ENCODE data around the gene CETN3.

CETN3 gene

GRCh38 chr5:90367879-90368278, 41.7 kb downstream of the CETN3 start:
- no peak overlapping the region for H3K27ac ChIP-seq
- H3K9me3 ChIP-seq (replicated peaks in 1 of 11): peaks cover 23 to 30% (median 25%) of the 10 kb centered on the region in 11 experiments
- TF ChIP-seq Cebpa-rat (IDR thresholded peaks at IDR 0.05): no peak
- H3K27me3 ChIP-seq: no peaks in the 10 kb centered on the region
- H3K36me3 ChIP-seq: no peaks in the 10 kb centered on the region; a peak in 1 of 22 replicates
- no peaks in the 10 kb centered on the region for H4K20me1 ChIP-seq
- H3K4me2 ChIP-seq: no peak overlapping the region
- H3K4me1 ChIP-seq: no peaks in the 10 kb centered on the region
- no peak overlapping the region for H3K4me3 ChIP-seq
- H3K9ac ChIP-seq: no peak overlapping the region

GRCh38 chr5:90366948-90367347, 42.6 kb downstream of the CETN3 start:
- Histone ChIP-seq H3K27ac (no peak overlapping the region), H3K4me3 (no peak overlapping the region), H3K9ac (no peak overlapping the region), H3K27me3 (no peaks in the 10 kb centered on the region), H4K20me1 (no peaks in the 10 kb centered on the region), H3K9me3 (replicated peaks in 1 of 11) (peaks cover 18 to 26% (median 20%) of the 10 kb centered on the region in 11 experiments), H3K4me1 (no peaks in the 10 kb centered on the region), H3K36me3 (no peaks in the 10 kb centered on the region; a peak in 1 of 22 replicates), H3K4me2 (no peak overlapping the region)
- no peak for TF ChIP-seq Cebpa-rat (IDR thresholded peaks at IDR 0.05)

- no peak overlapping the region for H3K4me2 ChIP-seq
- no peak overlapping the region for H3K27ac ChIP-seq
- H3K27me3 ChIP-seq: no peaks in the 10 kb centered on the region
- no peak overlapping the region for H3K9ac ChIP-seq
- TF ChIP-seq Cebpa-rat (IDR thresholded peaks at IDR 0.05): no peak
- no peaks in the 10 kb centered on the region for H4K20me1 ChIP-seq
- no peaks in the 10 kb centered on the region for H3K36me3 ChIP-seq
- no peak overlapping the region for H3K4me3 ChIP-seq
- H3K9me3 ChIP-seq (replicated peaks in 1 of 11): peaks cover 2 to 10% (median 4%) of the 10 kb centered on the region in 11 experiments; a peak in 18 of 22 replicates
- no peaks in the 10 kb centered on the region for H3K4me1 ChIP-seq
These were observed 44.2 kb downstream of the CETN3 start for GRCh38 chr5:90365328-90365727.

GRCh38 chr5:90359073-90359920, 50.3 kb downstream of the CETN3 start:
- no peaks in the 10 kb centered on the region for H3K4me1 ChIP-seq
- H3K36me3 ChIP-seq: no peaks in the 10 kb centered on the region
- no peak for TF ChIP-seq Cebpa-rat (IDR thresholded peaks at IDR 0.05)
- no peak overlapping the region for H3K9ac ChIP-seq
- no peak overlapping the region for H3K27ac ChIP-seq
- H3K4me3 ChIP-seq: no peak overlapping the region
- peaks cover 0 to 4% (median 0%) of the 10 kb centered on the region in 11 experiments; a peak in 2 of 22 replicates for H3K9me3 ChIP-seq (replicated peaks in 1 of 11)
- H3K4me2 ChIP-seq: no peak overlapping the region
- no peaks in the 10 kb centered on the region for H4K20me1 ChIP-seq
- no peaks in the 10 kb centered on the region for H3K27me3 ChIP-seq

- H3K4me1 ChIP-seq: no peaks in the 10 kb centered on the region
- H3K27me3 ChIP-seq: no peaks in the 10 kb centered on the region
- H3K9ac ChIP-seq: no peak overlapping the region
- H3K4me2 ChIP-seq: no peak overlapping the region
- H3K36me3 ChIP-seq: no peaks in the 10 kb centered on the region
- H3K4me3 ChIP-seq: no peak overlapping the region
- H3K9me3 ChIP-seq (replicated peaks in 1 of 11): peaks cover 0 to 4% (median 0%) of the 10 kb centered on the region in 11 experiments; a peak in 2 of 22 replicates
- no peak overlapping the region for H3K27ac ChIP-seq
- no peak for TF ChIP-seq Cebpa-rat (IDR thresholded peaks at IDR 0.05)
- no peaks in the 10 kb centered on the region for H4K20me1 ChIP-seq
These were observed 52.9 kb downstream of the CETN3 start for GRCh38 chr5:90356622-90357021.

- no peak for TF ChIP-seq Cebpa-rat (IDR thresholded peaks at IDR 0.05)
- H3K9me3 ChIP-seq (replicated peaks in 1 of 11): peaks cover 0 to 4% (median 0%) of the 10 kb centered on the region in 11 experiments; a peak in 2 of 22 replicates
- no peaks in the 10 kb centered on the region for H3K27me3 ChIP-seq
- no peak overlapping the region for H3K9ac ChIP-seq
- H3K4me1 ChIP-seq: no peaks in the 10 kb centered on the region
- H3K36me3 ChIP-seq: no peaks in the 10 kb centered on the region
- no peak overlapping the region for H3K4me3 ChIP-seq
- no peak overlapping the region for H3K27ac ChIP-seq
- H4K20me1 ChIP-seq: no peaks in the 10 kb centered on the region
- H3K4me2 ChIP-seq: no peak overlapping the region
These were observed 53.4 kb downstream of the CETN3 start for GRCh38 chr5:90356176-90356575.

- peaks cover 0 to 4% (median 0%) of the 10 kb centered on the region in 11 experiments; a peak in 2 of 22 replicates for H3K9me3 ChIP-seq (replicated peaks in 1 of 11)
- no peaks in the 10 kb centered on the region for H3K4me1 ChIP-seq
- no peaks in the 10 kb centered on the region for H4K20me1 ChIP-seq
- H3K4me3 ChIP-seq: no peak overlapping the region
- H3K27me3 ChIP-seq: no peaks in the 10 kb centered on the region
- TF ChIP-seq Cebpa-rat (IDR thresholded peaks at IDR 0.05): no peak
- H3K27ac ChIP-seq: no peak overlapping the region
- H3K36me3 ChIP-seq: no peaks in the 10 kb centered on the region
- H3K9ac ChIP-seq: no peak overlapping the region
- no peak overlapping the region for H3K4me2 ChIP-seq
These were observed 53.9 kb downstream of the CETN3 start for GRCh38 chr5:90355635-90356034.

- no peak overlapping the region for H3K4me2 ChIP-seq
- no peaks in the 10 kb centered on the region for H3K4me1 ChIP-seq
- H3K27me3 ChIP-seq: no peaks in the 10 kb centered on the region
- no peak overlapping the region for H3K4me3 ChIP-seq
- H3K36me3 ChIP-seq: no peaks in the 10 kb centered on the region
- H4K20me1 ChIP-seq: no peaks in the 10 kb centered on the region
- H3K9ac ChIP-seq: no peak overlapping the region
- no peak for TF ChIP-seq Cebpa-rat (IDR thresholded peaks at IDR 0.05)
- H3K27ac ChIP-seq: no peak overlapping the region
- H3K9me3 ChIP-seq (replicated peaks in 1 of 11): peaks cover 0 to 4% (median 0%) of the 10 kb centered on the region in 11 experiments; a peak in 2 of 22 replicates
These were observed 56.3 kb downstream of the CETN3 start for GRCh38 chr5:90353254-90353653.

GRCh38 chr5:90351101-90351500, 58.5 kb downstream of the CETN3 start:
- Histone ChIP-seq H3K9ac (no peak overlapping the region), H3K27ac (no peak overlapping the region), H3K4me1 (no peaks in the 10 kb centered on the region), H3K27me3 (no peaks in the 10 kb centered on the region), H3K4me2 (no peak overlapping the region), H3K9me3 (replicated peaks in 1 of 11) (peaks cover 0 to 4% (median 0%) of the 10 kb centered on the region in 11 experiments; a peak in 2 of 22 replicates), H3K36me3 (no peaks in the 10 kb centered on the region), H3K4me3 (no peak overlapping the region), H4K20me1 (no peaks in the 10 kb centered on the region)
- TF ChIP-seq Cebpa-rat (IDR thresholded peaks at IDR 0.05): no peak

GRCh38 chr5:90347462-90347861, 62.1 kb downstream of the CETN3 start:
- Histone ChIP-seq H3K27ac (no peak overlapping the region), H4K20me1 (no peaks in the 10 kb centered on the region), H3K27me3 (no peaks in the 10 kb centered on the region), H3K4me1 (no peaks in the 10 kb centered on the region), H3K4me3 (no peak overlapping the region), H3K4me2 (no peak overlapping the region), H3K9ac (no peak overlapping the region), H3K36me3 (no peaks in the 10 kb centered on the region), H3K9me3 (replicated peaks in 1 of 11) (no peaks in the 10 kb centered on the region)
- no peak for TF ChIP-seq Cebpa-rat (IDR thresholded peaks at IDR 0.05)

Data from BLaER1 treated with 17β-estradiol and CSF1 and Interleukin-3, amounts not matched to agents 10 nM and 100 nM (cell line).